GM23338 (cell line): ENCODE measurements around the gene C4orf54. TPM values are rescaled to one million over a fixed set of nuclear protein-coding genes. Genes with fewer than 3 reads are reported as not detected.

Source experiments
- ATAC-seq: fragments of 200-7000 bp; cut with Tn5 transposase; 3 replicates; pipeline ENCODE4 v1.9.1; 2020
- DNase-seq: peaks from one replicate; pipeline ENCODE4 v3.0.0-alpha.2; 2015; ENCODE audit warnings: low spot score
- H2AFZ ChIP-seq: fragments of 200-600 bp; sonication (generic); 2 replicates; pipeline ENCODE4 v1.8.0; 2016; ENCODE audit warnings: antibody characterized with exemption, mild to moderate bottlenecking, moderate library complexity
- H3F3A ChIP-seq: fragments of 200-600 bp; sonication (generic); replicated peaks from 2 replicates; pipeline ENCODE4 v1.8.0; 2017; ENCODE audit warnings: antibody characterized with exemption, mixed run types, low read depth
- H3K27ac ChIP-seq: fragments of 200-600 bp; sonication (generic); 2 replicates; pipeline ENCODE4 v1.6.1; 2016; ENCODE audit warnings: low read depth
- H3K27me3 ChIP-seq: fragments of 200-600 bp; sonication (generic); 2 replicates; pipeline ENCODE4 v1.8.0; 2016; ENCODE audit warnings: mild to moderate bottlenecking, mixed run types, moderate library complexity; ENCODE audit not compliant: insufficient read depth
- H3K36me3 ChIP-seq: fragments of 200-600 bp; sonication (generic); 2 replicates; pipeline ENCODE4 v1.8.0; 2016; ENCODE audit warnings: mild to moderate bottlenecking; ENCODE audit not compliant: insufficient read depth
- H3K4me1 ChIP-seq: fragments of 200-600 bp; sonication (generic); 2 replicates; pipeline ENCODE4 v1.8.0; 2016; ENCODE audit warnings: mild to moderate bottlenecking, moderate library complexity; ENCODE audit not compliant: insufficient read depth
- H3K4me2 ChIP-seq: fragments of 200-600 bp; sonication (generic); 2 replicates; pipeline ENCODE4 v1.7.1; 2017; ENCODE audit warnings: mixed run types
- H3K4me3 ChIP-seq: fragments of 200-600 bp; sonication (generic); 2 replicates; pipeline ENCODE4 v1.6.1; 2016; ENCODE audit warnings: mixed run types
- H3K79me2 ChIP-seq: fragments of 200-600 bp; sonication (generic); replicated peaks from 2 replicates; pipeline ENCODE4 v1.8.0; 2017; ENCODE audit warnings: mild to moderate bottlenecking; ENCODE audit not compliant: insufficient read depth
- H3K9me2 ChIP-seq: fragments of 200-600 bp; sonication (generic); 2 replicates; pipeline ENCODE4 v1.8.0; 2017; ENCODE audit not compliant: insufficient read depth
- H4K20me1 ChIP-seq: fragments of 200-600 bp; sonication (generic); replicated peaks from 2 replicates; pipeline ENCODE4 v1.8.0; 2017; ENCODE audit warnings: mild to moderate bottlenecking; ENCODE audit not compliant: insufficient read depth
- H3K27ac Mint-ChIP-seq: 2 replicates; pipeline ENCODE4 v1.8.0; 2020; ENCODE audit warnings: inconsistent platforms, mild to moderate bottlenecking, moderate library complexity, mixed read lengths
- H3K27me3 Mint-ChIP-seq: 3 replicates; pipeline ENCODE4 v1.8.0; 2022; ENCODE audit warnings: low read depth, mild to moderate bottlenecking, moderate library complexity, mixed read lengths, inconsistent platforms; ENCODE audit not compliant: insufficient read depth, poor library complexity
- H3K36me3 Mint-ChIP-seq: 3 replicates; pipeline ENCODE4 v1.8.0; 2021; ENCODE audit warnings: low read depth, mild to moderate bottlenecking, inconsistent platforms, moderate library complexity, mixed read lengths
- H3K4me1 Mint-ChIP-seq: 3 replicates; pipeline ENCODE4 v1.8.0; 2020; ENCODE audit warnings: mild to moderate bottlenecking, inconsistent platforms, mixed read lengths
- H3K4me3 Mint-ChIP-seq: 3 replicates; pipeline ENCODE4 v1.8.0; 2021; ENCODE audit warnings: moderate library complexity, mild to moderate bottlenecking, inconsistent platforms, mixed read lengths
- H3K9me3 Mint-ChIP-seq: 3 replicates; pipeline ENCODE4 v1.8.0; 2020; ENCODE audit warnings: moderate library complexity, mild to moderate bottlenecking, inconsistent platforms, mixed read lengths
- CREB1 ChIP-seq: fragments of 250-450 bp; sonication (Bioruptor Pico); IDR thresholded peaks from 2 replicates; pipeline ENCODE4 v1.5.0; 2020; ENCODE audit warnings: low read depth, mild to moderate bottlenecking, moderate library complexity
- ETS1 ChIP-seq: IDR thresholded peaks from 2 replicates; pipeline ENCODE4 v1.6.1; 2016; ENCODE audit warnings: antibody characterized with exemption
- EZH2 ChIP-seq: fragments of 200-600 bp; sonication (generic); IDR thresholded peaks from one replicate; pipeline ENCODE4 v1.8.0; 2017; ENCODE audit warnings: antibody characterized with exemption, mild to moderate bottlenecking, low read depth; ENCODE audit not compliant: unreplicated experiment
- EZH2phosphoT487 ChIP-seq: fragments of 200-600 bp; sonication (generic); IDR thresholded peaks from one replicate; pipeline ENCODE4 v1.8.1; 2018; ENCODE audit warnings: antibody characterized with exemption; ENCODE audit not compliant: unreplicated experiment
- JUNB ChIP-seq: IDR thresholded peaks from one replicate; pipeline ENCODE4 v1.6.1; 2016; ENCODE audit warnings: antibody characterized with exemption; ENCODE audit not compliant: unreplicated experiment
- NANOG ChIP-seq: IDR thresholded peaks from 2 replicates; pipeline ENCODE4 v1.6.1; 2016; ENCODE audit warnings: antibody characterized with exemption, borderline replicate concordance
- POLR2AphosphoS5 ChIP-seq: IDR thresholded peaks from 2 replicates; pipeline ENCODE4 v1.6.1; 2016; ENCODE audit warnings: antibody characterized with exemption, low read depth
- REST ChIP-seq: IDR thresholded peaks from one replicate; pipeline ENCODE4 v1.6.1; 2018; ENCODE audit warnings: antibody characterized with exemption; ENCODE audit not compliant: unreplicated experiment
- STAT1 ChIP-seq: IDR thresholded peaks from one replicate; pipeline ENCODE4 v1.6.1; 2016; ENCODE audit warnings: antibody characterized with exemption; ENCODE audit not compliant: unreplicated experiment
- ZNF114 ChIP-seq: fragments of 250-450 bp; sonication (Bioruptor Pico); IDR thresholded peaks from 2 replicates; pipeline ENCODE4 v1.5.0; 2020; ENCODE audit warnings: mild to moderate bottlenecking, moderate library complexity
- ZNF331 ChIP-seq: fragments of 250-450 bp; sonication (Bioruptor Pico); IDR thresholded peaks from 2 replicates; pipeline ENCODE4 v1.5.0; 2020; ENCODE audit warnings: low read depth, mild to moderate bottlenecking, moderate library complexity
- polyA plus RNA-seq: library from polyadenylated mRNA; unstranded; fragments of >200 nt; fragmentation: Nextera tagmentation; extraction: Ambion mirVana; gene quantifications from 2 replicates; pipeline ENCODE4 v1.2.1, GENCODE V29; 2016
- total RNA-seq: library from RNA; depleted of rRNA; stranded (reverse); fragments of >200 nt; shearing (Covaris generic); gene quantifications from 2 replicates; pipeline ENCODE4 v1.2.3, GENCODE V29; 2014
- TF ChIP-seq, protein P1 (sequence below): fragments of 250-450 bp; sonication (Bioruptor Pico); IDR thresholded peaks from 2 replicates; pipeline ENCODE4 v1.5.0; 2020; ENCODE audit warnings: mild to moderate bottlenecking, moderate library complexity
- TF ChIP-seq, protein P2 (sequence below), 2 experiments: fragments of 200-600 bp in 1 of 2; sonication (generic) in 1 of 2; conservative IDR thresholded peaks; 2 replicates each; pipeline versions ENCODE4 v1.5.1 to v1.6.1; 2016 to 2017; ENCODE audit warnings: antibody characterized with exemption in 2 of 2, low read depth in 2 of 2, mild to moderate bottlenecking in 2 of 2, moderate library complexity in 1 of 2

C4orf54 gene
- total and polyA plus RNA-seq, 2 experiments from 2014 or later, result 0.03 TPM; not detected in 1

GRCh38 chr4:99652596-99653436 lies 4.8 kb downstream of the C4orf54 start:
- no peaks in the 10 kb centered on the region for H3K36me3 Mint-ChIP-seq
- no peak overlapping the region for H3K4me2 ChIP-seq
- no peaks in the 10 kb centered on the region; the same call in 2 of the 3 replicates for H3K4me1 Mint-ChIP-seq
- no peak overlapping the region for H3K27ac Mint-ChIP-seq
- H3K4me3 ChIP-seq, result no peak overlapping the region
- H3K9me2 ChIP-seq, result no peaks in the 10 kb centered on the region
- DNase-seq (no peak), ATAC-seq (no peak)
- no peak overlapping the region for H3K27ac ChIP-seq
- H3K79me2 ChIP-seq, result no peaks in the 10 kb centered on the region
- no peaks in the 10 kb centered on the region for H3K36me3 ChIP-seq
- no peaks in the 10 kb centered on the region for H3K4me1 ChIP-seq
- H4K20me1 ChIP-seq, result no peaks in the 10 kb centered on the region
- no peaks in the 10 kb centered on the region for H3K9me3 Mint-ChIP-seq
- no peaks in the 10 kb centered on the region for H3F3A ChIP-seq
- no peak overlapping the region for H3K4me3 Mint-ChIP-seq
- no peak overlapping the region for H2AFZ ChIP-seq
- H3K27me3 ChIP-seq, result no peaks in the 10 kb centered on the region
- TF ChIP-seq STAT1 (no peak), ETS1 (no peak), REST (no peak), ZNF331 (CRISPR knock-in tag) (no peak), POLR2AphosphoS5 (no peak), JUNB (no peak), NANOG (no peak), CREB1 (CRISPR knock-in tag) (no peak), EZH2phosphoT487 (no peak), EZH2 (no peak), ZNF114 (CRISPR knock-in tag) (no peak)
- TF ChIP-seq, protein P1, sequence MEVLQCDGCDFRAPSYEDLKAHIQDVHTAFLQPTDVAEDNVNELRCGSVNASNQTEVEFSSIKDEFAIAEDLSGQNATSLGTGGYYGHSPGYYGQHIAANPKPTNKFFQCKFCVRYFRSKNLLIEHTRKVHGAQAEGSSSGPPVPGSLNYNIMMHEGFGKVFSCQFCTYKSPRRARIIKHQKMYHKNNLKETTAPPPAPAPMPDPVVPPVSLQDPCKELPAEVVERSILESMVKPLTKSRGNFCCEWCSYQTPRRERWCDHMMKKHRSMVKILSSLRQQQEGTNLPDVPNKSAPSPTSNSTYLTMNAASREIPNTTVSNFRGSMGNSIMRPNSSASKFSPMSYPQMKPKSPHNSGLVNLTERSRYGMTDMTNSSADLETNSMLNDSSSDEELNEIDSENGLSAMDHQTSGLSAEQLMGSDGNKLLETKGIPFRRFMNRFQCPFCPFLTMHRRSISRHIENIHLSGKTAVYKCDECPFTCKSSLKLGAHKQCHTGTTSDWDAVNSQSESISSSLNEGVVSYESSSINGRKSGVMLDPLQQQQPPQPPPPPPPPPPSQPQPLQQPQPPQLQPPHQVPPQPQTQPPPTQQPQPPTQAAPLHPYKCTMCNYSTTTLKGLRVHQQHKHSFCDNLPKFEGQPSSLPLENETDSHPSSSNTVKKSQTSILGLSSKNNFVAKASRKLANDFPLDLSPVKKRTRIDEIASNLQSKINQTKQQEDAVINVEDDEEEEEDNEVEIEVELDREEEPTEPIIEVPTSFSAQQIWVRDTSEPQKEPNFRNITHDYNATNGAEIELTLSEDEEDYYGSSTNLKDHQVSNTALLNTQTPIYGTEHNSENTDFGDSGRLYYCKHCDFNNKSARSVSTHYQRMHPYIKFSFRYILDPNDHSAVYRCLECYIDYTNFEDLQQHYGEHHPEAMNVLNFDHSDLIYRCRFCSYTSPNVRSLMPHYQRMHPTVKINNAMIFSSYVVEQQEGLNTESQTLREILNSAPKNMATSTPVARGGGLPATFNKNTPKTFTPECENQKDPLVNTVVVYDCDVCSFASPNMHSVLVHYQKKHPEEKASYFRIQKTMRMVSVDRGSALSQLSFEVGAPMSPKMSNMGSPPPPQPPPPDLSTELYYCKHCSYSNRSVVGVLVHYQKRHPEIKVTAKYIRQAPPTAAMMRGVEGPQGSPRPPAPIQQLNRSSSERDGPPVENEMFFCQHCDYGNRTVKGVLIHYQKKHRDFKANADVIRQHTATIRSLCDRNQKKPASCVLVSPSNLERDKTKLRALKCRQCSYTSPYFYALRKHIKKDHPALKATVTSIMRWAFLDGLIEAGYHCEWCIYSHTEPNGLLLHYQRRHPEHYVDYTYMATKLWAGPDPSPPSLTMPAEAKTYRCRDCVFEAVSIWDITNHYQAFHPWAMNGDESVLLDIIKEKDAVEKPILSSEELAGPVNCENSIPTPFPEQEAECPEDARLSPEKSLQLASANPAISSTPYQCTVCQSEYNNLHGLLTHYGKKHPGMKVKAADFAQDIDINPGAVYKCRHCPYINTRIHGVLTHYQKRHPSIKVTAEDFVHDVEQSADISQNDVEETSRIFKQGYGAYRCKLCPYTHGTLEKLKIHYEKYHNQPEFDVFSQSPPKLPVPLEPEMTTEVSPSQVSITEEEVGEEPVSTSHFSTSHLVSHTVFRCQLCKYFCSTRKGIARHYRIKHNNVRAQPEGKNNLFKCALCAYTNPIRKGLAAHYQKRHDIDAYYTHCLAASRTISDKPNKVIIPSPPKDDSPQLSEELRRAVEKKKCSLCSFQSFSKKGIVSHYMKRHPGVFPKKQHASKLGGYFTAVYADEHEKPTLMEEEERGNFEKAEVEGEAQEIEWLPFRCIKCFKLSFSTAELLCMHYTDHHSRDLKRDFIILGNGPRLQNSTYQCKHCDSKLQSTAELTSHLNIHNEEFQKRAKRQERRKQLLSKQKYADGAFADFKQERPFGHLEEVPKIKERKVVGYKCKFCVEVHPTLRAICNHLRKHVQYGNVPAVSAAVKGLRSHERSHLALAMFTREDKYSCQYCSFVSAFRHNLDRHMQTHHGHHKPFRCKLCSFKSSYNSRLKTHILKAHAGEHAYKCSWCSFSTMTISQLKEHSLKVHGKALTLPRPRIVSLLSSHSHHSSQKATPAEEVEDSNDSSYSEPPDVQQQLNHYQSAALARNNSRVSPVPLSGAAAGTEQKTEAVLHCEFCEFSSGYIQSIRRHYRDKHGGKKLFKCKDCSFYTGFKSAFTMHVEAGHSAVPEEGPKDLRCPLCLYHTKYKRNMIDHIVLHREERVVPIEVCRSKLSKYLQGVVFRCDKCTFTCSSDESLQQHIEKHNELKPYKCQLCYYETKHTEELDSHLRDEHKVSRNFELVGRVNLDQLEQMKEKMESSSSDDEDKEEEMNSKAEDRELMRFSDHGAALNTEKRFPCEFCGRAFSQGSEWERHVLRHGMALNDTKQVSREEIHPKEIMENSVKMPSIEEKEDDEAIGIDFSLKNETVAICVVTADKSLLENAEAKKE (CRISPR knock-in tag), result no peak
- TF ChIP-seq, protein P2, sequence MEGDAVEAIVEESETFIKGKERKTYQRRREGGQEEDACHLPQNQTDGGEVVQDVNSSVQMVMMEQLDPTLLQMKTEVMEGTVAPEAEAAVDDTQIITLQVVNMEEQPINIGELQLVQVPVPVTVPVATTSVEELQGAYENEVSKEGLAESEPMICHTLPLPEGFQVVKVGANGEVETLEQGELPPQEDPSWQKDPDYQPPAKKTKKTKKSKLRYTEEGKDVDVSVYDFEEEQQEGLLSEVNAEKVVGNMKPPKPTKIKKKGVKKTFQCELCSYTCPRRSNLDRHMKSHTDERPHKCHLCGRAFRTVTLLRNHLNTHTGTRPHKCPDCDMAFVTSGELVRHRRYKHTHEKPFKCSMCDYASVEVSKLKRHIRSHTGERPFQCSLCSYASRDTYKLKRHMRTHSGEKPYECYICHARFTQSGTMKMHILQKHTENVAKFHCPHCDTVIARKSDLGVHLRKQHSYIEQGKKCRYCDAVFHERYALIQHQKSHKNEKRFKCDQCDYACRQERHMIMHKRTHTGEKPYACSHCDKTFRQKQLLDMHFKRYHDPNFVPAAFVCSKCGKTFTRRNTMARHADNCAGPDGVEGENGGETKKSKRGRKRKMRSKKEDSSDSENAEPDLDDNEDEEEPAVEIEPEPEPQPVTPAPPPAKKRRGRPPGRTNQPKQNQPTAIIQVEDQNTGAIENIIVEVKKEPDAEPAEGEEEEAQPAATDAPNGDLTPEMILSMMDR (conservative IDR thresholded peaks at IDR 0.05; ENCODE audit: low read depth in 2 of 2), result no peak
- H3K27me3 Mint-ChIP-seq, result peaks cover 13% of the 10 kb centered on the region
